GM21825 (cell line): ENCODE measurements around the gene LIMS2.

Experiments
- ATAC-seq: cut with Tn5 transposase; IDR thresholded peaks from one replicate; pipeline ENCODE4 v1.9.1; 2021; ENCODE audit warnings: mild to moderate bottlenecking, moderate library complexity; ENCODE audit not compliant: unreplicated experiment

The LIMS2 gene

GRCh38 chr2:127646487-127647241 lies 28.7 kb downstream of the LIMS2 start:
- ATAC-seq = no peak

- no peak for ATAC-seq
Measured at GRCh38 chr2:127645395-127646291, 29.7 kb downstream of the LIMS2 start, which contains the start of gene GPR17. TSS of gene GPR17 (plus strand) at chr2:127646153. CDS start at chr2:127650736, 4,583 bp downstream.

- no peak for ATAC-seq
Measured at GRCh38 chr2:127645026-127645394, 30.3 kb downstream of the LIMS2 start.

GRCh38 chr2:127644066-127645025 lies 31.0 kb downstream of the LIMS2 start:
- ATAC-seq = no peak

- ATAC-seq = no peak
Measured at GRCh38 chr2:127643439-127644065, 31.8 kb downstream of the LIMS2 start.

GRCh38 chr2:127642706-127643438 lies 32.5 kb downstream of the LIMS2 start:
- ATAC-seq = no peak

- ATAC-seq = no peak
Measured at GRCh38 chr2:127641846-127642507, 33.4 kb downstream of the LIMS2 start.

GRCh38 chr2:127641133-127641532 lies 34.2 kb downstream of the LIMS2 start:
- no peak for ATAC-seq

GRCh38 chr2:127640082-127641072 lies 35.0 kb downstream of the LIMS2 start:
- no peak for ATAC-seq

GRCh38 chr2:127639111-127639474 lies 36.2 kb downstream of the LIMS2 start:
- ATAC-seq = no peak

GRCh38 chr2:127638361-127639110 lies 36.8 kb downstream of the LIMS2 start:
- no peak for ATAC-seq

GRCh38 chr2:127637725-127638252 lies 37.5 kb downstream of the LIMS2 start:
- no peak for ATAC-seq

GRCh38 chr2:127637236-127637630 lies 38.1 kb downstream of the LIMS2 start:
- no peak for ATAC-seq

- no peak for ATAC-seq
Measured at GRCh38 chr2:127636248-127637235, 38.8 kb downstream of the LIMS2 start.

GRCh38 chr2:127635380-127636237 lies 39.7 kb downstream of the LIMS2 start:
- no peak for ATAC-seq
